ENCODE measurements around the gene EFCAB12.

EFCAB12 gene

DNA sequence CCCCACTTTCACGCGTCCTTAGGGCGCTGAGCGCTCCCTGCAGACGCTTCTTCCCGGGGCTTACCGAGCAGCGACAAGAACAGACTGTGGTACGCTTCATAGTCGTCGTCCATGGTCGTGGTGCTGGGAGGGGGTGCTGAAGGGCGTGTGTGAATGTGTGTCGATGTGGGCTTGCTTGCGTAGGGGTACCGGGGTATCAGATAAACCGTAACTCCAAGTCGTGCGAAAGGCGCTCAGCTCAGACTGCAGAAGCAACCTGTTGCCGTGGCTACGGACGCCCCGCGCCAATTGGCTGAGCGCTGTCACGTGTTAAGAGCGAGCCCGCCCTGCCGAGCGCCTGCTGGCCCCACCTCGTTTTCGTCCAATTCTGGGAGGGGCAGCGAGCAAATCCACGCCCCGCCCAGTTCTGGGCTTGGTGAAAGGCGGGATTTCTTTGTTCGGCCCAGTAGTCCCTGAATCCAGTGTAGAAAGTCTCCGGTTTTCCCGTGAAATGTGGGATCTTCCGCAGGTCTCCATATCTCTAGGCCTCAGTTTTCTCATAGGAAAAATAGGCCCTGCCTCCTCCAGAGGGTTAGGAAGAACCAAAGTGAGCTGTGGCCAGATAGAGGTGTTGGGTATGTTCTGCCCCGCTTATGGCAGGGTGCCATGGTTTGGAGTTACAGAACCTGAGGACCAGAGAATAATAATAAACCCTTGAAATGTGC is at the start of gene EFCAB12:
EFCAB12 (minus strand) TSS at position 261 of the 704 bp plus-strand sequence; CDS start at position 113, 148 bp downstream.
- in situ Hi-C loops (cut with MboI; ENCODE audit: low sequenced_read_pairs) = no loop called here

DNA sequence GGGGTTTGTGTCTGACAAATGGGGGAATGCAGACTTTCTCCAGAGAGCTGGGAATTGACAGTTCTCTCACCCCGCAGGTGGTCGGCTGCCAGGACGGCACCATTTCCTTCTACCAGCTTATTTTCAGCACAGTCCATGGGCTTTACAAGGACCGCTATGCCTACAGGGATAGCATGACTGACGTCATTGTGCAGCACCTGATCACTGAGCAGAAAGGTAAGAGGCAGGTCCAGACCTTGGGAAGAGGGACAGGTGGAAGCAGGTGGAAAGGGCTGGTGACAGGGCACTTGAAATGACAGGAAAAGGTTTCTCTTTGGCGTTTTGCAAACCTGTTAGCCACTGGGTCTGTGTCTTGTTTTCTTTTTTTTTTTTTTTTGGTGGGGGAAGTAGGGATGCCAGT is 48.1 kb upstream of the EFCAB12 start:
- in situ Hi-C loops (cut with MboI; ENCODE audit: low sequenced_read_pairs) = no loop called here

DNA sequence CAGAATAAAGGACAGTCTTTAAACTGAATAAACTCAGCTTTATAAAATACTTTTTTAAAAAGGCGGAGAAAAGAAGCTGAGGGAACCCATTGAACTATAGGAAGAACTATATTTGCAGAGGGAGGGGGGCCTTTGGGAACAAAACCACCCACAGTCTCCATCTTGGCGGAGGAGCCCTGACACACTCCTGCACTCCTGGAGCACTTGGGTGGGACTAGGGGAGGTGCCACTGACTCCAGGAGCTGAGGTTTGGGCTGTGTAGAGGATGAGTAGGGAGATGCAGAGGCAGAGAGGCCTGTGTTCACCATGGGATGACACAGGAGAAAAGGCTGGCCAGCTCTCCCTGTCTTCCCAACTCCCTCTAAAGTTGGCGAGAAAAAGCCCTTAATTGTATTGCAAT is 47.4 kb upstream of the EFCAB12 start:
- in situ Hi-C loops (cut with MboI; ENCODE audit: low sequenced_read_pairs) = no loop called here

DNA sequence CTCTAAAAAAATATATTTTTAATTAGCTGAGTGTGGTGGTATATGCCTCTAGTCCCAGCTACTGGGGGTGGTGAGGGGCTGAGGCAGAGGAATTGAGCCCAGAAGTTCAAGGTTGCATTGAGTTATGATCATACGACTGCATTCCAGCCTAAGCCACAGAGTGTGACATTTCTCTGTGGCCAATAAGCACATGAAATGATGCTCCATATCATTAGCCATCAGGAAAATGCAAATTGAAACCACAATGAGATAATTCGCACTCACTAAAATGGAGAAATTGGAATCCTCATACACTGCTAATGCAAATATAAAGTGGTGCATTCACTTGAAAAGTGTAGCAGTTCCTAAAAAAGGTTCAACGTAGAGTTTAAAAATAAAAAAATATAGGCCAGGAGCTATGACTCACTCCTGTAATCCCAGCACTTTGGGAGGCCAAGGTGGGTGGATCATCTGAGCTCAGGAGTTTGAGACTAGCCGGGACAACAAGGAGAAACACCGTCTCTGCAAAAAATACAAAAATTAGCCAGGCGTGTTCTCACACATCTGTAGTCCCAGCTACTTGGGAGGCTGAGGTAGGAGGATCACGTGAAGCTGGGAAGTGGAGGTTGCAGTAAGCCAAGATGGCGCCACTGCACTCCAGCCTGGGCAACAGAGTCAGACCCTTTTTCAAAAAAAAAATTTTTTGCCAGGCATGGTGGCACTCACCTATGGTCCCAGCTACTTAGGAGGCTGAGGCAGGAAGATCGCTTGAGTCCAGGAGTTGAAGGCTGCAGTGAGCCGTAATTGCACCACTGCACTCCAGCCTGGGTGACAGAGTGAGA is 46.8 kb upstream of the EFCAB12 start:
- in situ Hi-C loops (cut with MboI; ENCODE audit: low sequenced_read_pairs) = no loop called here

DNA sequence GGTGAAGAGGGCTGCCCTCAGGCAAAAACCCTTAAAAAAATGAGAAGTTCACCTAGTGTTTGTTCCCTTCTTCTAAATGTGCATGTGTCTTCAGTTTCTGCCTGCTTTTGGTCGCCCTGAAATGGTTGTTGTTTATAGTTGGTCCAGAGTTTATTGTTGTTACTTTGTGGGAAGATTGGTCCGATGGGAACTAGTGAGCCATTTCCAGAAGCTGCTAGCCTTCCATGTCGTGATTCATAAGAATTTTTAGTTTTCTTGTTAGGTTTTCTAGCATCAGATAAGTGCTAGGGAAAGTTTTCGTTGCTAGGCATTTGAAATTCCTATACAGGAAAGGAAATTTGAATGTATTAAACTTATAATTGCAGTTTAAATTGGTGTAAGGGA is 45.3 kb upstream of the EFCAB12 start:
- in situ Hi-C loops (cut with MboI; ENCODE audit: low sequenced_read_pairs) = no loop called here

DNA sequence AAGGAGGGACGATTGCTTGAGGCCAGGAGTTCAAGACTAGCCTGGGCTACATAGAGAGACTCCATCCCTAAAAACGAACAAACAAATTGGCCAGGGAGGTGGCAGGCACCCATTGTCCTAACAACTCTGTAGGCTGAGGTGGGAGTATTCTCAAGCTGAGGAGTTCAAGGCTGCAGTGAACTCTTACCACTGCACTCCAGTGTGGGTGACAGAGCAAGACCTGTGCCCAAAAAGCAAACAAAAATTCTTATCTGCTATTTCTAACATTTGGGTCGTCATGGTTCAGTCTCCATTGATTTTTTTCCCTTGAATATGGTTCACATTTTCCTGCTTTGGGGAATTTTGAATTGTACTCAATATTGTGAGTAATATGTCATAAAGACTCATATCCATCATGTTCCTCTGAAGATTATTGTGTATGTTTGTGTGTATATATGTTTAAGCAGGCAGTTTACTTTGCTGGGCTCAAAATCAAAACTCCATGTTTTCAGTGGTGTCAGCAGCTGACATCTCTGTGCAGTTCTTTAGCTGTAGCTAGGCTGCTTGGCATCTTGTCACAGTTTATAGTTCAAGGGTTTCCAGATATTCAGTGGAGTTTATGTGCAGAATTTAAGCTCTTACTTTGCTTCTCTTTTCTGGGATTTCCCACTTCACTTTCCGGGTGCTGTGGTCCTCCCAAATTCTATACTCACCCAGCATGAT is 44.8 kb upstream of the EFCAB12 start:
- in situ Hi-C loops (cut with MboI; ENCODE audit: low sequenced_read_pairs) = no loop called here

DNA sequence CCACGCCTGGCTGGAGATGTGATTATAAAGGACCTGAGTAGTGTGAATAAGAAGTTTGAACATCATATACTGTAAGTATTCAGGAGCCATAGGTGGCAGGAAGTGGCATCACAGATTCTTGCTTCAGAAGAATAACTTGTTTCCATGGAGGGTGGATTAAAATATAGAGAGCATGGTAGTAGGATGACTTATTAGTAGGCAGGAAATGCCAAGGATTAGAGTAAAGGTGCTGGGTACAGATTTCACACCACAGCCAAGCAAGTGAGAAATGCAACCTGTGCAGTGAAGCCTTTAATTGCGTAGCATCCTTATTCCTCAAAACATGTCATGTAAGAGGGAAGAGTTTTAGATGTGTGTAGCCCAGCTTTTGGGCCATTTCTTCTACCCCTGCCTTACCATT is 42.4 kb upstream of the EFCAB12 start:
- in situ Hi-C loops (cut with MboI; ENCODE audit: low sequenced_read_pairs) = no loop called here

DNA sequence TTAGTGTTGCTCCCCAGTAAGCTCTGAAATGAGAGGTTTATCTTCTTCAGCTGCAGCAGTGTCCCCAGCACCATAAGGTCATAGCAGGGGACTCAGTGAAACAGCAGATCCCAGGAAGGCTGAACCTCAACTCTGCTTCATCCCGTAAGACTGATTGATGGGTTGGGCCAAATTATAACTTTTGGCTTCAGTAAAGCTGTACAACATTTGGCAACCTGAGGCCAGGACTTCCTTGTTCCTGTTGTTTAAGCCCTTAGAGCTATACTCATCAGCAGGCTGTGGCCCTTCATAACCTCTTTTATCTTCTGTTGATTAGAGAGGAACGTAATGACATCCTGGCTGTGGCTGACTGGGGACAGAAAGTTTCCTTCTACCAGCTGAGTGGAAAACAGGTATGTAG is 40.6 kb upstream of the EFCAB12 start:
- in situ Hi-C loops (cut with MboI; ENCODE audit: low sequenced_read_pairs) = no loop called here

DNA sequence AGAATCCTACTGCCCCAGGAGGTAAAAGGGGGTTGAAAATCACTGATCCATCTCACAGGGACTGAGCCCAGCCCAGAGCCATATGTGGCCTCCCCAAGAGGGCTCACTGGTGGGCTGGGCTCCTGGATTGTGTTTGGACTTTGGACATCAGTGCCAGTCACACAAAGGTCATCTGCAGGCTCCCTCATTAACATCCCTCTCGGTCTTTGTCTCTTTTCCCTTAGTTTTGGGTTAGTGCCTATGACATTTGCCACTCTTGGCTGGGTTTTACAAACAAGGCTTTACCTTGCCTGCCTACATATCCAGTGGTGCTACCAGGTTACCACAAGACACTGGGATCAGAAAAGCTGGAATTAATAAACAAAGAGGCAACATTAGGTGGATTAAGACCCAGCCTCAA is 39.5 kb upstream of the EFCAB12 start:
- in situ Hi-C loops (cut with MboI; ENCODE audit: low sequenced_read_pairs) = no loop called here

DNA sequence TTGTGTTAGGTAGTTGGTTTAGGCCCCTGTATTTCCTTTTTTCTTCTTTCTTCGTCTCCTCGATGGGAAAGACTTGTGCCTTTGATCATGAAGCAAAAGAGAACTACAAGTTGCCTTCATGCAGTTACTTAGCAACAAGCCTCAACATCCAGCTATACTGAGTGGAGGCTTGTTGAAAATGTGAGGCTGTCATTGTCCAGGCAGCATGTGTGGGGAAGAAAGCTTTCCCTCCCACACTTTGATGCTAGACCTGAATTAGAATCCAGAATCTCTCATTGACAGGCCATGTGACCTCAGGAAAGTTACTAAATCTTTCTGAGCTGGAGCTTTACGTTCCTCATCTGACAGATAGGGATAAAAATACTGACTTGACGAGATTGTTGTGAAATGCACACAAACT is 35.3 kb upstream of the EFCAB12 start:
- in situ Hi-C loops (cut with MboI; ENCODE audit: low sequenced_read_pairs) = no loop called here

DNA sequence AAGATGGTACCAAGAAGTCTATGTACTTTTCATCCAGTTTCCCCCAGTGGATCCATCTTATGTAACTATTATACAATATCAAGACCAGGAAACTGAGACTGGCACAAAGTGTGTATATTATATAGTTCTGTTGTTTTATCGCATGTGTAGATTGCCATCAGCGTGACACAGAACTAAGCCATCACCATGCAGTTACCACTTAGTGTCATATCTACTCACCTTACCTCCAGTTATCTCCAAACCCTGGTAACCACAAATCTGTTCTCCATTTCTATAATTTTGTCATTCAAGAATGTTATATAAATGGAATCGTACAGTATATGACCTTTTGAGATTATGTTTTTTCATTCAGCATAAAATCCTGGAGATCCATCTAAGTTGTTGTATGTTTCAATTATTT is 34.7 kb upstream of the EFCAB12 start:
- in situ Hi-C loops (cut with MboI; ENCODE audit: low sequenced_read_pairs) = no loop called here

DNA sequence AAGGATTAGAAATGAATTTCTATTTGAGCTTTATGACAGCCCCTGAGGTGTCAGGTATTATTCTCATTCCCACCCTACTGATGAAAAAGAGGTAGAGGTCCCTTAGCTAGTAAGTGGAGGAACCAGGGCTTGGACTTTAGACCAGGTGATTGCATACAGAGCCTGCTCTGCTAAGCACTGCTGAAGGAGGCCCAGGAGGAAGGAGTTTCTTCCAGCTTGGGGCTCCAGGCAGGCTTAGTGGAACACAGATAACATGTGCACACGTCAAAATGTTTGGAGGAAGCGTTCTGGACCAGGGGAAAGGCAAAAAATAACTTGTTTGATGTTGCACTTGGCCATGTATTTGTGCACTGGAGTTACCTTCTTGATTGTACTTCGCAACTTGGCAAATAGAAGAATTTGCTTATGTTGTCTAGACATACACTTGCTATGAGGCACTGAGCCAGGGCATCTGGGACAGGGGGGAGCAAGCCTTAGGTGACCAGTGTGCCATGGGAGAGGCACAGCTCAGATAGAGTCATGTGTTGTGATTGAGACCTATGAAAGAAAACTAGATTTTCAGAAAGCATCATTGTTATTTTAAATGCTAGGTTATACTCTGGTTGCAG is 34.0 kb upstream of the EFCAB12 start:
- in situ Hi-C loops (cut with MboI; ENCODE audit: low sequenced_read_pairs) = no loop called here

DNA sequence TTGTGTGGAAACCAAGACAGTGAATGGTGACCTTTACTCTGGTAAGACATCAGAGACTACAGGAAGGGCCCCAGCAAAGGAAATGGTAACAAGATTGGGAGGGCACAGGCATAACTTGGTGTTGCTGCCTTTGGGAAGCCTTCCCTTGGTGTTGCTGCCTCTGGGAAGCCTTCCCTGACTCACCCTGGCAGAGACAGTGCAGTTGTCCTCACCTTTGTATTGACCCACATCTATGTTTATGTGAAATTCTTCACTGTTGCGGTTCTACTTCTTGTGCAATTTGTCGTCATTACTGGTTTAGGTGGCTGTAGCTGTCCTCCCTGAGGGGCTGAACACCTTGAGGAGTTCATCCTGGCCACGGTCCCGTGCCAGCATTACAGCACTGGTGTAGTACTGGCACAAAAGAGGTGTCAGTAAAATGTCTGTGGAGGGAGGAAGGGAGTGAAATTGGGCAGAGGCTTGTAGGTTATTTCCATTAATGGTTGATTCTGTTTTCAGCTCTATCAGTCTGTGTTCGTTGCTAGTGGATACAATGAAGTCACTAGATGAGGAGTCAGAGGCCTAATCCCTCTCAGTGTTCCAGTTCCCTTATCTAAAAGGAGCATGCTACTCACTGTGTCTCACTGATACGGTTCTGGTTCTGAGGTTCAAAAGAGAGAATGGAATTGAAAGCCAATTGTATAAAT is 33.2 kb upstream of the EFCAB12 start:
- in situ Hi-C loops (cut with MboI; ENCODE audit: low sequenced_read_pairs) = no loop called here

DNA sequence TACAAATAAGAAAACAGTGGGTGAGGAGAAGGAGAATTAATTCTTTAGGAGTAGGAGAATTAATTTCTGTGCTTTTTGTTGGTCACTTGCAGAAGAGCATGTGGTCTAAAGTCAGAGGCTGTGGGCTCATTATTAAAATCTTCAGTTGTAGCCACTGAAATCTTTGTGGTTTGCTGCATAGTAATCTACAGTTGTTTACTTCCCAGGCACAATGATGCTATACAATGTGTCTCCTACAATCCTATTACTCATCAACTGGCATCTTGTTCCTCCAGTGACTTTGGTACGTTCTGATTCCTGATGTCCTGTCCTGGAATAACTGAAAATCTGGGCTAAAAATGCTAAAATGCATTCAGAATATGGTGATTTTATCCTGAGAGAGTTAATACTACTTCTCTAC is 32.6 kb upstream of the EFCAB12 start:
- in situ Hi-C loops (cut with MboI; ENCODE audit: low sequenced_read_pairs) = no loop called here

DNA sequence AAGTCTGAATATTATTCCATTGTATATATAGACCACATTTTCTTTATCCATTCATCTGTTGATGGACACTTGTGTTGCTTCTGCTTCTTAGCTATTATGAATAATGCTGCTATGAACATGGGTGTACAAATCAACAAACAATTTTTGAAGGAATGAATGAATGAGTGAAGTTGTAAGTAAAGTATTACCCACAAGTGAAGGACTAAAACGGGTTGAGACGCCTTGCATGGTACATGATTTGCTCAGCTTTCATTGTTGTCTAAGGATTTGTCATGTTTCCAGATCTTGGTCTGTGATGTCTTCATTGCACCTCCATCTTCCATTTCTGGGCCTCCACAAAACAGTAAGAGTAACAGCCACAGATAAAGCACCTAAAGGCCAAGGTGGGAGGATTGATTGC is 32.1 kb upstream of the EFCAB12 start:
- in situ Hi-C loops (cut with MboI; ENCODE audit: low sequenced_read_pairs) = no loop called here

DNA sequence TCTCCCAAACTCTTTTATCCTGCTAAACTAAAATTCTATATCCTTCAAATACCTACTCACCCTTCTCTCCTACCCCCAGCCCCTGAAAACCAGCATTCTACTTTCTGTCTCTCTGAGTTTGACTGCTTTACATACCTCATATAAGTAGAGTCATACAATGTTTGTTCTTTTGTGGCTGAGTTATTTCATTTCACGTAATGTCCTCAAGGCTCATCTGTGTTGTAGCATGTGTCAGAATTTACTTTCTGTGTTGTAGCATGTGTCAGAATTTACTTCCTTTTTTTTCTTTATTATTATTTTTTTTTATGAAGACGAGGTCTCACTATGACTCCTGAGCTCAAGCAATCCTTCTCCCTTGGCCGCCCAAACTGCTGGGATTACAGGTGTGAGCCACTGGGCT is 31.7 kb upstream of the EFCAB12 start:
- in situ Hi-C loops (cut with MboI; ENCODE audit: low sequenced_read_pairs) = no loop called here

DNA sequence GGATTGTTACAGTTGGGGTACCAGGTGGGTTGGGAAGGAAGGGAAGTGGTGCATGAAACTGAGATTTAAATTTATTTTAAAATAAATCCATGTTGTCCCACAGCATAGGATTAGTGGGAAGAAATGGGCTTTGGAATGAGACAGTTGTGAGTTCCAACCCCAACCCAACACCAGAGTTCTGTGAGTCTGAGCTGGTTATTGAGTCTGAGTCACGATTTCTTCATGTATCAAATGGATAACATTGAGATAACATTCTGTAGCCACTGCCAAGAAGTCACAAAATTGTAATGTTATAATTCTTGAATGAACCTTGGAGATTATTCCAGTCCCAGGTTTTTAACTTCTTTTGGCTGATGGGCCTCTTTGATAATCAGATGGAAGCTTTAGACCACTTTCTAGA is 25.3 kb upstream of the EFCAB12 start:
- in situ Hi-C loops (cut with MboI; ENCODE audit: low sequenced_read_pairs) = no loop called here

DNA sequence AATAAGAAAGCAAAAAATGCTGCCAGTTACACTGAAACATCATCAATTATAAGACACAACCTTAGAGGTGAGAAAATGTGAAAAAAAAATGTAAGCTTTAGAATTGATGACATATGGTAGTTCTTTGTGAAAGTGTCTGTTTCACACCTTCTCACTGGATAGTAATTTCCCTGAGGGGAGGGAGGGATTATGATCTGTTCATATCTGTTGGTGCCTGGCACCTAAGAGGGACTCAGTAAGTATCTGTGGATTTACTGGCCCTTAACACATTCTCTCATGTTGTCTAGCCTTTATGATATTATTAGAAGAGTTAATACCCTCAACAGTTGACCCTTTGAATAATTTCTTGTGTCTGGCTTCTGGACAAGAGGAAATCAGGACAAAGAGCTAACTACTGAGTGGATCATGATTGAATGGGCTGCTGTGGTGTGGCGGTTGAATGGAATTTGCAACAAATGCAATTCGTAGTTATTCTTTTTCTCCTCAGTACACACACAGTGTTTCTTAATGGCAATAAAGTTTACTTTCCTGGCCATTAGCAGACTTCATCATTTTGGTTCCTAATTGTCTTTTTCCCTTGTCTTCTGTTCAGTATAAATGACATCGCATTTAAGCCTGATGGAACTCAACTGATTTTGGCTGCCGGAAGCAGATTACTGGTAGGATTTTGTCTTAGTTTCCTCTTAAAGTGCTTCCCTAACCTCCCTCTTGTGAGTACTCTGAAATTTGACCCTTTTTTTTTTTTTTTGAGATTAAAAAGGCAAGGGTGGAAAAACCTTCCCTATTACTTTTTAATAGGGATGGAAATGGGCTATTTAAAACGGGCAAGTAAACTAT is 21.1 kb upstream of the EFCAB12 start:
- in situ Hi-C loops (cut with MboI; ENCODE audit: low sequenced_read_pairs) = no loop called here

DNA sequence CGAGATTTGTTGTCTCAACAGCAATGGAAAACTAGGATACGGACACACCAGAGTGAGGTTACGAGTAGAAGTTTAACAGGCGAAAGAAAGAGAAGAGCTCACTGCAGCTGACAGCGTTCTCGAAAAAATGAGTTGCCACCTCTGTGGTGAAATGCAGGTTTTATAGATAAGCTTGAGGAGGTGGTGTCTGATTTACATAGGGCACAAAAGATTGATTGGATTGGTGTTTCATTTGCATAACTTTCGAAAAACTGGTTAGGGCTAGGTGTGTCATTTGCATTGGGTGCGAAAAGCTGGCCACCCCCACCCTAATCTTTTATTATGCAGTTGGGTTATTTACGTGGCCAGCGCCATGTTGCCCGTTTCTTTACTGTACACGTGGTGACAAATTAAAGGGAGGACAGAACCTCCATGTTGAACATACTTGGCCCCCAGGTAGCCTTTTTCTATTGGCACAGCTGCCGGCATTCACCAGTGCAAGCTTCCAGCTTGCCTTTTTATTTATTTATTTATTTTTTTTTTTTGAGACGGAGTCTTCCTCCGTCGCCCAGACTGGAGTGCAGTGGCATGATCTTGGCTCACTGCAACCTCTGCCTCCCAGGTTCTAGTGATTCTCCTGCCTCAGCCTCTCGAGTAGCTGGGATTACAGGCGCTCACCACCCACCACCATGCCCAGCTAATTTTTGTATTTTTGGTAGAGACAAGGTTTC is 19.9 kb upstream of the EFCAB12 start:
- in situ Hi-C loops (cut with MboI; ENCODE audit: low sequenced_read_pairs) = no loop called here
